Activated CD4-positive, alpha-beta T cell treated with anti-CD3 and anti-CD28 coated beads for 48 hours (primary cell): ENCODE measurements around the gene FAM50B.

Source experiments
- DNase-seq: peaks from one replicate; pipeline ENCODE4 v3.0.0-alpha.2; 2020

FAM50B gene

DNA sequence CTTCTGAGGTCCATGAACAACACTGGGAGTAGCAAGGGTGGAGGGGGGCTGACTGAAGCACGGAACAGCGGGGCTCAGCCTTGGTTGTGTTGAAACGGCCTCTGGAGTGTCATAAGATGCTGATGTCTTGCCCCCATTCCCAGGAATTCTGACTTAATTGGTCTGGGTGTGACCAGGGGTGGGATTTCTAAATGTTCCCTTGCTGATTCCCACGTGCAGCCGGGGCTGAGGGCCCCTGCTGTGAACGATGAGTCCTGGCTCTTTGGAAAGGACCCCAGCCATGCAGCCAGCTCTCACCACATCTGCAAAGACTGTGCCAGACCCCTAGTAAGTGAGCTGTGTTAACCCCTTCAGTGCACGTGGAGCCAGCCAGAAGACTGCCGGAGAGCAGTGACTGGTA, 28.6 kb upstream of the FAM50B start:
- DNase-seq, result no peak

DNA sequence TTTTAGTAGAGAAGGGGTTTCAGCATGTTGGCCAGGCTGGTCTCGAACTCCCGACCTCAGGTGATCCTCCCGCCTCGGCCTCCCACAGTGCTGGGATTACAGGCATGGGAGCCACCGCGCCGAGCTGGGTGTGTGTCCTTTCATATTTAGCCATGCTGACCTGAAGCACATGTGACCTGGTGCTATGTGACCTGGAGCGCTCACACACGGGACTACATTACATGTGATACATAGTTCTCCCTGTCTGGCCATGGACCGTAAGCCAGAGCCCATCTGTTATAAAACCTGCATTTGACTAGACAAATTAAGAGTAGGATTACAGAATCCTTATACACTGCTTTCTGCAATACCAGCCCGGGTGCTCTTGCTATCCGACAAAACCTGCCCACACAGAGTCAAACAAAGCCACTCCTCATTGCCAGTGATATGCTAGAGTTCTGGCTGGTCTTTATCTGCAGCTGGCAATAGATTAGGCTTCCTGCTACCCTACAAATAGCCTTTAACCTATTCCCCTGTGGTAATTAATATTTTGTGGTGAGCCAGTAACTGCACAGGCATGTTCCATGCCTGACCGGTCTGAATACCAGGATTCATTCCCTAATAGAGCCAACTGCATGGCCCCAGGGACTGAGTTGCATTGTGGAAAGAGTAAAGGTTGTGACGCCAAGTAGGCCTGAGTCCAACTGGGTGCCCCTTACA, 26.3 kb upstream of the FAM50B start:
- no peak for DNase-seq

DNA sequence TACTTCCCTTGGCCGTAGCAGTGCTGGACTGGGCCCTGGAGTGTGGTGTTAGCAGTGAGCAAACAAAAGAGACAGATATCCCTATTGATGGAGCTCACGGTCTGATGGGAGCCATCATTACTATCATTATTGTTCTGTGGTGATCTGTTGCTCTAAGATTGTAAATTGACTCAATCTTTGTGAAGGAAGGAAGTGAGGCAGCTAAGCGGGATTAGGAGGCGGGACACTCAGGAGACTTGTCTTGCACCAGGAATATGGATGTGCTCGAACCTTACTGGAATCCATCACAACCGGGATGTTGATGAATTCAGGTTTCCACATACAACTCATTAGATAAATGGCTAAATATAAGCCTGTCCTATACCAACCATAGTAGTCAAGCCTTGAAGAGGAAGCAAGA, 25.5 kb upstream of the FAM50B start:
- DNase-seq, result no peak

DNA sequence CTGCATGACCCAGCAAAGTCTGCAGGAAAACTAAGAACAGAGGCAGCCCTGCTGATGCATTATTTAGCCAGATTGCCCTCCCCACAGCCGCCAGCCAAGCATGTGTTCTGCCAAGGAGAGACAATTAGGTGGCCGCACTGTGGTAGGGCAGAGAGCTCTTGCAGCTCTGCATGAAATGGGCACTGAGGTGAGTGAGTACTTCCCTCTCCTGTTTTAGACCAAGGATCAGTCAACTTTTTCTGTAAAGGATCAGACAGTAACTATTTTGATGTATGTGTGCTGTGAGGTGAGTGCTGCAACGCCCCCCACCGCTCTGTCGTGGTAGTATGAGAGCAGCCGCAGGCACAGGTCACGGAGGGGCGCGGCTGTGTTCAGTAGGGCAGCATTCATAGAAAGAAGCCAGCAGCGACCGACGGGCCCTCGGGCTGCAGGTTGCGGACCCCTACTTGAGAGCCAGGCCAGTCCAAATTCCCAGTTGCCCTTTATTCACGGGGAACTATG, 23.8 kb upstream of the FAM50B start:
- no peak for DNase-seq

DNA sequence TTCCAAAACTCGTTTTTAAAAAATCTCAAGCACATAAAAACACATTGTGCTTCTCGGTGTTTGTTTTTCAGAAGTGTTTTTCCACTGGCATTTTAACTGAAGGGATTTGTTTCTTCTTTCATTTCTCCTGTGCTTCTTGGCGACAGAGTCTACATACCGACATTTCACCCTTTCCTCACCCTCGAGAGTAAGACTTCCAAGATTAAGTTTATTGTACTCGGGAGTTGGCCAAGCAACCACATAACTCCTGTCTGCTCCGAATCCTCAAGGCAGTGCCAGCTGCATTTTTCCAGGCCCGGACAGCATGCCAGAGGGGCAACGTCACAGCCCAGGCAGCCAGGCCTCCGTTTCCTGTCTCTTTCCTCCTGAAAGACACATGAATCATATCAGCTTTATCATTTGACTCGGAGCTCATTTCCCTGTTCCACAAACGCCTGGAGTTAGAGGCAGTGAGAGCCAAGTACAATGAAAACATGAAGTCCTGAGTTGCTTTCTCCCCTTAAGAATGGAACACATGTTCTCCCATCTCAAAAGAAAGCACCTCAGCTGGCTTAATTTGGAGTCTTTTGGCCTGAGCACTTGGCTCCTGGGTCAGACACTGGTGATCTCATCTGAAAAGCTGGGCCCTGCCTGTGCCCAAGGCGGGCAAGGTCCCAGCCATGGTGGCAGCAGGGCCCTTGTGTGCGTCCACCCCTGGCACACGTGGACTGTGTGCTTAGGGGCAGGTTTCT, 23.2 kb upstream of the FAM50B start:
- DNase-seq, result no peak

DNA sequence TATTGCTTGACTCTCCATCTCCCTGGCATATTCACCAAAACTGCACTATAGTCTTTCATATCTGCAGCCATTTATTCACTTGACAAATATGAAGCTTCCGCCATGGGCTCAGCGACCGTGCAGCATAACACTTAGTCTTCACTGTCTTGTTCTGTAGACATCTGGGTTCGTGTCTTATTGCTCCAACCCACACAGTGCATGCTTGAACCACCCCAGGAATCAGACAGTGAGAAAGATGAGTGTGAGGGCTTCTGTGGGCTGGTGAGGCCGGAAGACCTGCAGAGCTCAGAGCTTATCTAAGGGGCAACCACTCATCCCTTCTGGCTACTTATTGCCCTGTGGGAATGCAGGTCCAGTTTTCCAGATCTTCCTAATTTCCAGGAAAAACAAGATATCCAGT, 19.9 kb upstream of the FAM50B start:
- no peak for DNase-seq

DNA sequence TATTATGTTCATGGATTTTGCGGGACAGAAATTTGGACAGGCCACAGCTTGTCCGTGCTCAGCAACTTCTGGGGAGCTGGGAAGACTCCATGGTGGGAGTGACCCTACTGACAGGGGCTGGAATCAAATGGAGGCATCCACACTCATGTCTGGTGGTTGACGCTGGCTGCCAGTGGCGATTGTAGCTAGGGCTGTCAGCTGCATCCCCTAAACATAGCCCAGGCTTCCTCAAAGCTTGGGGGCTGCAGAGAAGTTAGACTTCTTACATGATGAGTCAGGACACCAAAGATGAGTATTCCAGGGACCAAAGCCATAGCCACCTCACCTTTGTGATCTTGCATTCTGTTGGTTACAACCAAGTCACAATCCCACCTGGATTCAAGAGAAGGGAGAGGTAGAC, 18.4 kb upstream of the FAM50B start:
- no peak for DNase-seq

DNA sequence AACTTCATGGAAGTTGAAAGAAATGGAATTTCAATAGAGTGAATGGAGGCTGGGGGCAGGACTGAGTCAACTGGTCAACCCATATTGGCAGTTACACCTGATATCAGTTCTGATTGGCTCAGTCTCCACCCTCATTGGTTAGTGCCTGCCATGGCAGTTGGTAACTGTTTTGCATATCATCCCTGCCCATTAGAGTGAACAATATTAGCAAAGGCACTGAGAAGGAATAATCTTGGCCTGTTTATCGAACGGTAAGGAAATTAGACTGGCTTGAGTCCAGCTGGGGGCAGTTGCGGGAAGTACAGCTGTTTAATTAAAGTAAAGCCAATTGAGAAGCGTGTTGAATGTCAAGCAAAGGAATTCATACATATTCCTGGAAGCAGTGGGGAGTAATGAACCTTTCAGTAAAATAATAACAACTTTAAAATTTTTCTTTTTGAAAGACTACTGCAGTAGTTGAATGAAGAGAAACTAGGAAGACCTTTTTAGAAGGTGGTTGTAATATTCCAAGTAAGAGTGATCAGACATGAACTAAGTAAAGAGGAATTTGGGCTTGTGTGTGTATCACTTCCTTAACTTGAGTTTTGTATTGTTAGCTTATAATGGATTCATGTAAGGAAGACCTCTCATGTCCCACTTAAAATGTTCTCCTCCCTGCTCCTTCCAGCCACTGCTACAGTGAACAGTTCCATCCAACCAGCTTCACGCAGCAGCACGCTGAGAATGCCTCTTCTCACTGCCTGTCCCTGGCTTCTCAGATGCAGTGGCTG, 17.2 kb upstream of the FAM50B start:
- no peak for DNase-seq

DNA sequence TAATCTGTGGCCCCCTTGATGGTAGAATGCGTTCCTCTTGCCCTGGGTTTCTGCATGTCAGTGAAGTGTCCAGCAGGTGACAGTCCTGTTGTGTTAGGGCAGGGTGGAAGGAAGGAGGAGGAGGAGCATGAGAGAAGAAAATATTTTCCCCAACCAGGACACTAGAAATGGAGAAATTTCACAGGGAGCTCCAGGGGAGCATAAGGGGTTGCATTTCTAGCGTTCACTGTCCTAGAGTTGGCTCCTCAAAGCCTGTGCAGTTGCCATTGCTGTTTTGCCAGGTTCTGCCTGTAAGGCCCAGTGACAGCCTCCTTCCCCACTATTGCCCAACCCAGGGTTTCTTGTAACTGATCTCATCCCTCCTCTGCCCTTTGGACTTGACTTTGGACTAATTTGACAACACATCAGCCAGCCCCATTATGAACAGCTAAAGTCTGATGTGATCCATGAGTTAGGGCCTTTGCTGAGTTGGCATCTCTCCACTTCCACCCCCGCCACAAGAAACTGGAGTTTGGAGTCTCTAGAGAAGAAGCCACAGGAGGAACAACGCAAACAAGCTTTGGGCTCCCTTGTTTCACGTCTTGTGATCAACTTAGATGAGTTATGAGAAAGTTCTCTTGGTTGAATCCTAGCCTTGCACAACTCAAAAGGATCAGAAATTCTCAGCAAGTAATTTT, 14.0 kb upstream of the FAM50B start:
- no peak for DNase-seq

DNA sequence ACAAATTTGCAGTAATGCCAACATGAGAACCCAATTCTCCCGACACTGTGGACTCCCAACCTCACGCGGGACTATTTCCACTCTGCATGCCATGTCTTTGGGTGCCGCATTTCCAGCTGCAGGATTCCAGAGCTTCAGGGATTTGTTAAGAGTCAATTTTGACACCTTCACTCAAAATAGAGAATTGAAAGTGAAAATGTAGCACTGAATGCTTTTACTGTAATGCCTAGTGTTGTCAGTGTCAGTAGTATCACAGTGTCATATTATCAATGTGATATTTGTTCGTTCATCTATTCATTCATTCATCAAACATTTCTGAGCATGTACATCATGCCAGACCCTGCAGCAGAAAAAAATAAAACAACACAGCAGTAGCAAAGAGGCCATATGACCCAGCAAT, 13.4 kb upstream of the FAM50B start:
- DNase-seq, result no peak

DNA sequence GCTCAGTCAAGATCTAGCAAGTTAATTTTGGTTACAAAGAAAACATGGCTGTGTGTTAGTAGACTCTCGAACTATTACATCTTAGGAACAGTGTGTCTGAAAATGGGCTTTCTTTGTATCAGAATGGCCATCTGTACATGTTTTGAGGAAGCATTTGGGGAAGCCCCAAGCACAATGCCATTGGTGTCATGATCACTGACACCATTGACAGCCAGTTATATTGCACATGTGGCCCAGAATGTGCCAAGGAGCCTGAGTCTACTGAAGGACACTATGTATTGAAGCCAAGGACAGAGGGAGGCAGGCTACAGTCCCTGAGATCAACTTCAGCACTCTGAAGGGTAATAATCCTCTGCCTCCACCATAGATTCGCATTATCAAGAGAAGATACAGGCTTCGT, 12.6 kb upstream of the FAM50B start:
- DNase-seq, result no peak

DNA sequence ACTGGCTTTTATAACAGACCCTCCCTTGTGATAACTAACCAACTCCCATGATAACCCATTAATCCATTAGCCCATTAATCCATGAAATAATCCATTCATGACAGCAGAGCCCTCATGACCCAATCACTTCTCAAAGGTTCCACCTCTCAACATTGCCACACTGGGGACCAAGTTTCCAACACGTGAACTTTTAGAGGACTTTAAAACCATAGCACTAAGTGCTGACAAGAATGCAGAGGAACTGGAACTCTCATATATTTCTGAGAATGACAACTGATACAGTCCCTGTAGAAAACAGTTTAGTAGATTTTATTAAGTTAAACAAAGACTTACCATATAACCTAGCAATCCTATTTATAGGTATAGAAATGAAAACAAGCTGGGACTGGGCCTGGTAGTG, 11.4 kb upstream of the FAM50B start:
- no peak for DNase-seq

DNA sequence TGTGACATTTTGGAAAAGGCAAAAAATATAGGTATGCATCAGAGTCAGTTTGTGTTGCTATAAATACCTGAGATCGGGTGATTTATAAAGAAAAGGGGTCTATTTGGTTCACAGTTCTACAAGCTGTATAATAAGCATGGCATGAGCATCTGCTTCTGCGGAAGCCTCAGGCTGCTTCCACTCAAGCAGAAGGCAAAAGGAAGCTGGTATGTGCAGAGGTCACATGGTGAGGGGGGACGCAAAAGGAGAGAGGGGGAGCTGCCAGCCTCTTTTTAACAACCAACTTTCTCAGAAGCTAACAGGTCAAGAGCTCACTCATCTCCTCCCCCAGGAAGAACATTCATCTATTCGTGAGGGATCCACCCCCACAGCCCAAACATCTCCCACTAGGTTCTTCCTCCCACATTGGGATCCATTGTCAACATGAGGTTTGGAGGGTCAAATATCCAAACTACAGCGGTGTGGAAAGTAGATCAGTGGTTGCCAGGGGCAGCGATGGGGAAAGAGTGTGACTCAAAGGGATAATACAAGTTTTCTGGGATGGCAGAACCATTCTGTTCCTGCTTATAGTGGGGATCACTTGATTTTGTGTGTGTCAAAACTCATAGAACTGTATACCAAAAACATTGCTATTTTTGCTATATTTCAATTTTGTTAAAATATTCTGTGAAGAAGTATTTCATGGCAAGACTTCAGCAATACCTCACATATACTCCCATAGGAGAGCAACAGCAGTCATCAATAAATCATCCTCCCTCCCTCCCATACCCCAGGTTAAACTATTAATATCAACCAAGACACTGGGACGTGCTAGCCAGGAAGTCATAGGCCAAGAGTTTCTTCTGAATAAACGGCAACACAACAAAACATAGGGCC, 9.9 kb upstream of the FAM50B start:
- no peak for DNase-seq

DNA sequence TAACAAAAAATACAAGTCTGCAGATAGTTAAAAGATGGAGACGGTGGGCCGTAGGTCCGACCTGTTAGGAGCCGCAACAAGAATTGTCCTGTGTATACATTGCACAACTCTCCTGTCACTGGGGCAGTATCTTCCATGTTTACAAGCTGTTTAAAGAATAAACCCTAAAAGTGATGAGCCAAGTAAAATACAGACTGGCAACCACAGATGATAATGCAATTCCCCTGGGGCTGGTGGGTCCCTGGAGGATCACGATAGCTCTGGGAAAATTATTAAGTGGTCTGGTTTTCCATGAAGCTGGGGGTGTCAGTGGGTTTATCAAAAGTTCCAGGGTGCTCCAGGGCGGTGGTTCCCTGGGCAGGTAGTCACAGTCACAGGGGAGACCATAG, 8.1 kb upstream of the FAM50B start:
- no peak for DNase-seq

DNA sequence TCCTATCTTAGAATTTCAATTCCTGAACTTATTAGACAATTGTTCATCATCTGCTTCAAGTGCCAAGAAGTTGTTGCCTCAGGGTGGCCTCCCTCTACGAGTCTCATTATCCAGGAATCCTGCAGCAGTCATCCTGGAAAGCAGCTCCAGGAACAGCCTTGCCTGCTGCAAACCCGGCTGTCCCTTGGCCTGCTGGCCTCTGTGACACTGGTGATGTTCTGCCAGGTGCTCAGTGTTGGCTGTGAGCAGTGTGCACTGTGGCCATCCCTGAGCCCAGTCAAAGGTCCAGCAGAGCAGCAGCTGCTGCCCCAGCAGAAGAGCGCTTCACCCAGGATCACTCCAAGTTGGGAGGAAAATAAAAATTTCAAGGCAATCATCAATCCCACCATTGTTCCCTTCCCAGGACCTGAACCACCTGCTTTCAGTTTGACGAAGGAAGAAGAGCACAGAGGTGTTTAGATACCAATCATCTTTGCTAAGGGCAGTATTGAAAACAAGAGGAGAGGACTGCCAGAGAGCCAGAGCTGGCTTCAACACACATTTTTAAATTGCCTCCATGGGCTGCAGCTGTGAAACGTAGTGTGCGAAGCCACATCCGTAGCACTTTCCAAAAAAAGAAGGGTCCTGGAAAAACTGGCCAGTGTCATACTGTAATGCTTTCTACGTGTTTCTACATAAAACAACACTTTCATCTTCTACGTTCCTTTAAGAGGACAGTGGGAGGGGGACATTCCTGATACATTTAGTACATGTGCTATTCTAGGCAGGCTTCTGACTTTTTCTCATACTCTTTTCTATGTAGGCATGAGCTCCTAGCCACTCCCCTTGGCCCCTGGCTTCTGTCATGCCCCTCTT, 7.2 kb upstream of the FAM50B start:
- DNase-seq, result no peak

DNA sequence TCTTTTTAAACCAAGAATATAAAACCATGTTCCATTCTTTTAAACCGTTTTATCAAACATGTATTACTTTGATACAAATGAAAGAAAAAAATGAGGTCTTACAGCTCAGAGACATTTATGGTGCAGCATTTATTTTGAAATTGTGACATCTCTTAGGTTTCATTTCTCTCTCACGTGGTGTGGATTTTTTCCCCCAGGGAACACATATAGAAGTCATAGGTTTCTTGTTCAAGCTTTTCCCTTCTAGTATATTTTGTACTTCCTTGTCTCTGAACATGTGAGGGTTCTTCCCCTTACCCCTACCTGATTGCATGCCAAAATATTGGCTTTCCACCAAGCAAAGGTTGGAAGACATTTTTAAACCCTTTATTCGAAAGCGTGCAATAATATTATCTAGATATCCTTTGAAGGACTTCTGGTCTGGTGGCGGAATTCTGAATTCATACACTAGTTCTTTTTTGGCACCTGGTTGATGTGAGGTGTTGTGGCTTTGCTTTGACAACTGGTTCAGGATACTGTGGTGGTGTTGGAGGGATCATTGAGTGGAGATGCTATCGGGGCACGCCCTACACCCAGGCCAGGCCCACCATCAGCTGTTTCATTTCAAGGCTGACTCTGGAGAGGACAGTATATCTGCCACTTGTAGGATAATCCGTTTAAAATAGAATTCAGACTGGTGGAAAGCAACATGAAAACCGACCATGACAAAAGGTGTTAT, 5.6 kb upstream of the FAM50B start:
- DNase-seq, result no peak

DNA sequence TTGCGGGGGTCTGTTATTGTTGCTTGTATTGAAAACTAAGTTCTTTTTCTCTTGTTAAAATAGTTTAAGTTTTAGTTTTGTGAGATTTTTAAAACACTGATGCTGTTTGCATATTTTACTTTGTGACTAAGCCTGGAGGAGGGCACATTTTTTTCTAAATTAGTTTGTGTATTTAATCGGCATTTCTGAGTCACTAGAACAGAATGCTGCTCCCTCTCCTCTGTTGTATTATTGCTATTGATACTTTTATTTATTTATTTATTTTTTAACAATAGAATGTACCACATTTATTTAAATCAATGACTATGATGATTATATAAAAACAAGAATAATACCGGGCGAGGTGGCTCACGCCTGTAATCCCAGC, 5.1 kb upstream of the FAM50B start:
- DNase-seq, result no peak

DNA sequence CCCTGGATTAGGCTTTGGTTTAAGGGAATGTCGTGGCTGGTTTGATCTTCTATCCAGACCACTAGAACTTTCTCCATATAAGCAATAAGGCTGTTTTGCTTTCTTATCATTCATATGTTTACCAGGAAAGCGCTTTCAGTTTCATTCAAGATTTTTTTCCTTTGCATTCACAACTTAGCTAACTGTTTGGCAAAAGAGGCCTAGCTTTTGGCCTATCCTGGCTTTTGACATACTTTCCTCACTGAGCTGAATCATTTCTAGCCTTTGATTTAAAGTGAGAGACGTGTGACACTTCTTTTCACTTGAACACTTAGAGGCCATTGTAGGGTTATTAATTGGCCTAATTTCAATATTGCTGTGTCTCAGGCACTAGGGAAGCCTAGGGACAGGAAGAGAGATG, 1.7 kb upstream of the FAM50B start:
- DNase-seq, result no peak

DNA sequence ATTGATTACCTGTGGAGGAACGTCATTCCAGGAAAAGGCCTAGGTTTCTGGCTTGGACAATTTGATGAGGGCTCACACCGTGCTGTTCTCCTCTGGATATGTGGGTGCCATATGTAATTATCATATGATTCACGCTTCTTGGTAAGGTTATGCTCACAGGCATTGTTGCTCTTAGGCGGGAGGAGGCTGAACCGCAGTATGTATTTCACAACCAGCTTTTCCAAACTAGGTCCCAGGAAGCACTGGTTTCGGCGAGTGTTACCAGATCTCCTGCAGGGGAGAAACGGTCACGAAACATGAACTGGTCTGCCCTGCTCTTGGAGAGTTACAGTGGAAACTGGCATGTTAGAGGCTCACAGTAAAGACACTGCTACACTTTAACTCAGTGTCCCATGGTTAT, 793 bp upstream of the FAM50B start:
- DNase-seq, result no peak

DNA sequence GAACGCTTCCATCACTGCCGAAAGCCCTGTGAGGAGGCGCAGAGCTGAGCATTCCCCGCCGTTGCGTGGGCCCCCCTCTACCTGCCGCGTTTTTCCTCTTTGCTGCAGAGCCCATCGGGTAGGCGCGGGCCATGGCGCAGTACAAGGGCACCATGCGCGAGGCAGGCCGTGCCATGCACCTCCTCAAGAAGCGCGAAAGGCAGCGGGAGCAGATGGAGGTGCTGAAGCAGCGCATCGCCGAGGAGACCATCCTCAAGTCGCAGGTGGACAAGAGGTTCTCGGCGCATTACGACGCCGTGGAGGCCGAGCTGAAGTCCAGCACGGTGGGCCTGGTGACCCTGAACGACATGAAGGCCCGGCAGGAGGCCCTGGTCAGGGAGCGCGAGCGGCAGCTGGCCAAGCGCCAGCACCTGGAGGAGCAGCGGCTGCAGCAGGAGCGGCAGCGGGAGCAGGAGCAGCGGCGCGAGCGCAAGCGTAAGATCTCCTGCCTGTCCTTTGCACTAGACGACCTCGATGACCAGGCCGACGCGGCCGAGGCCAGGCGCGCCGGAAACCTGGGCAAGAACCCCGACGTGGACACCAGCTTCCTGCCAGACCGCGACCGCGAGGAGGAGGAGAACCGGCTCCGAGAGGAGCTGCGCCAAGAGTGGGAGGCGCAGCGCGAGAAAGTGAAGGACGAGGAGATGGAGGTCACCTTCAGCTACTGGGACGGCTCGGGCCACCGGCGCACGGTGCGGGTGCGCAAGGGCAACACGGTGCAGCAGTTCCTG, 693 bp downstream of the FAM50B start:
- DNase-seq, result no peak
